ENCODE measurements around the gene KRT40.

KRT40 gene

GRCh38 chr17:40950176-40950575, 34.0 kb downstream of the KRT40 start:
- DNase-seq: no peak

- DNase-seq: no peak
These were observed 34.7 kb downstream of the KRT40 start for GRCh38 chr17:40949418-40949817.

GRCh38 chr17:40947929-40948328, 36.2 kb downstream of the KRT40 start:
- DNase-seq: no peak

GRCh38 chr17:40945414-40945813, 38.7 kb downstream of the KRT40 start:
- DNase-seq: no peak

GRCh38 chr17:40944531-40944930, 39.6 kb downstream of the KRT40 start:
- DNase-seq: no peak

GRCh38 chr17:40942553-40942952, 41.6 kb downstream of the KRT40 start:
- DNase-seq: no peak

- no peak for DNase-seq
These were observed 43.9 kb downstream of the KRT40 start for GRCh38 chr17:40940266-40940665.

- DNase-seq: no peak
These were observed 45.1 kb downstream of the KRT40 start for GRCh38 chr17:40938981-40939380.

GRCh38 chr17:40937384-40937819, 46.7 kb downstream of the KRT40 start, which contains the start of gene KRT23:
KRT23 (minus strand) TSS chr17:40937646; CDS start chr17:40936603, 1,043 bp downstream.
- no peak for DNase-seq

- DNase-seq: no peak
These were observed 47.1 kb downstream of the KRT40 start for GRCh38 chr17:40936976-40937375.

- no peak for DNase-seq
These were observed 47.6 kb downstream of the KRT40 start for GRCh38 chr17:40936437-40936971.

- no peak for DNase-seq
These were observed 48.5 kb downstream of the KRT40 start for GRCh38 chr17:40935624-40936023.

GRCh38 chr17:40932608-40933007, 51.5 kb downstream of the KRT40 start:
- DNase-seq: no peak

- no peak for DNase-seq
These were observed 52.8 kb downstream of the KRT40 start for GRCh38 chr17:40931311-40931710.
